Hepatocyte (in vitro differentiated cells): ENCODE measurements around the gene LYZL4. TPM values are rescaled to one million over a fixed set of nuclear protein-coding genes. Genes with fewer than 3 reads are reported as not detected.

Experiments
- DNase-seq: peaks from one replicate; pipeline ENCODE4 v3.0.0-alpha.2; 2016; ENCODE audit warnings: low spot score
- H2AFZ ChIP-seq: fragments of 200-600 bp; sonication (generic); 2 replicates; pipeline ENCODE4 v1.6.0; 2016; ENCODE audit warnings: antibody characterized with exemption, mild to moderate bottlenecking
- H3K27ac ChIP-seq: fragments of 200-600 bp; sonication (generic); 2 replicates; pipeline ENCODE4 v1.5.1; 2016; ENCODE audit warnings: mild to moderate bottlenecking
- H3K27me3 ChIP-seq: fragments of 200-600 bp; sonication (generic); 2 replicates; pipeline ENCODE4 v1.6.1; 2016
- H3K36me3 ChIP-seq: fragments of 200-600 bp; sonication (generic); replicated peaks from 2 replicates; pipeline ENCODE4 v1.5.1; 2016; ENCODE audit warnings: low read depth; ENCODE audit not compliant: insufficient read depth
- H3K4me1 ChIP-seq: fragments of 200-600 bp; sonication (generic); 2 replicates; pipeline ENCODE4 v1.5.1; 2016; ENCODE audit warnings: mild to moderate bottlenecking, moderate library complexity; ENCODE audit not compliant: insufficient read depth
- H3K4me2 ChIP-seq: fragments of 200-600 bp; sonication (generic); 2 replicates; pipeline ENCODE4 v1.6.0; 2016
- H3K4me3 ChIP-seq: fragments of 200-600 bp; sonication (generic); 2 replicates; pipeline ENCODE4 v1.5.1; 2016; ENCODE audit warnings: mild to moderate bottlenecking
- H3K79me2 ChIP-seq: fragments of 200-600 bp; sonication (generic); 2 replicates; pipeline ENCODE4 v1.6.0; 2017; ENCODE audit warnings: mild to moderate bottlenecking
- H3K9me2 ChIP-seq: fragments of 200-600 bp; sonication (generic); replicated peaks from 2 replicates; pipeline ENCODE4 v1.6.0; 2017; ENCODE audit warnings: mild to moderate bottlenecking; ENCODE audit not compliant: insufficient read depth
- H3K9me3 ChIP-seq: fragments of 200-600 bp; sonication (generic); 2 replicates; pipeline ENCODE4 v1.5.1; 2016; ENCODE audit warnings: low read depth, mild to moderate bottlenecking
- H4K20me1 ChIP-seq: fragments of 200-600 bp; sonication (generic); 2 replicates; pipeline ENCODE4 v1.6.0; 2016; ENCODE audit warnings: mild to moderate bottlenecking; ENCODE audit not compliant: insufficient read depth, poor library complexity, severe bottlenecking
- CTCF ChIP-seq: fragments of 200-600 bp; sonication (generic); IDR thresholded peaks from 2 replicates; pipeline ENCODE4 v1.5.1; 2016; ENCODE audit warnings: antibody characterized with exemption, mild to moderate bottlenecking; ENCODE audit not compliant: poor library complexity
- EZH2 ChIP-seq: fragments of 200-600 bp; sonication (generic); IDR thresholded peaks from 2 replicates; pipeline ENCODE4 v1.6.1; 2016; ENCODE audit warnings: antibody characterized with exemption, mild to moderate bottlenecking, borderline replicate concordance
- EZH2phosphoT487 ChIP-seq: fragments of 200-600 bp; sonication (generic); IDR thresholded peaks from one replicate; pipeline ENCODE4 v1.6.1; 2018; ENCODE audit warnings: antibody characterized with exemption, mild to moderate bottlenecking, low read depth, moderate library complexity; ENCODE audit not compliant: unreplicated experiment, severe bottlenecking
- WGBS: methylation state at CpG from one replicate; pipeline ENCODE4 v1.1.6; 2016; ENCODE audit warnings: low lambda C conversion rate; ENCODE audit errors: missing lambda C conversion rate; 5-methylcytosine and 5-hydroxymethylcytosine counted together
- polyA plus RNA-seq: library from polyadenylated mRNA; unstranded; fragments of >200 nt; fragmentation: Nextera tagmentation; extraction: Ambion mirVana; gene quantifications from 2 replicates; pipeline ENCODE4 v1.2.1, GENCODE V29; 2016
- total RNA-seq: library from RNA; depleted of rRNA; stranded (reverse); fragments of >200 nt; gene quantifications from 2 replicates; pipeline ENCODE4 v1.2.3, GENCODE V29; 2014

The LYZL4 gene
- total and polyA plus RNA-seq, 2 experiments from 2014 or later = not detected

DNA sequence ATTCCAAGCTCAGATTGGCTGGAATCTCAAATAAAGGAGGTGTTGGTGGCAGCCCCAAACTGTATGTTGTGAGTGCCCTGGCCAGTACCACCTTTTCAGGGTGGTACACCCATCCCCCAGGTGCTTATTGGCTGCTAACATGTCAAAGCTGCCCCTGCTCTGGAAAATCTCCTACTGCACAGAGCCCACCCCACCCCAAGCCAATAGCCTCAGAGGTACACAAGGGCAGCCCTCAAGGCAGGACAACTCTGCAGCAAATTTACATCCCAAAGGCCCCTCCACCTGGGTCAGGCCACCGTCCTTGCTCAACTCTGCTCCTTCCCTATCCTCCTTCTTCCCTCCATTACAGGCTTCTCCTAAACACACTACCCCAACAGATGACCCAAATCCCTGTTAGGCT lies 37.1 kb upstream of the LYZL4 start:
- DNase-seq = no peak
- Histone ChIP-seq H3K79me2 (no peaks in the 10 kb centered on the region), H3K36me3 (no peaks in the 10 kb centered on the region), H3K9me3 (no peaks in the 10 kb centered on the region), H3K9me2 (no peaks in the 10 kb centered on the region), H3K4me3 (no peak overlapping the region), H3K27me3 (peaks cover 2% of the 10 kb centered on the region), H3K27ac (no peak overlapping the region), H3K4me1 (no peaks in the 10 kb centered on the region), H4K20me1 (no peaks in the 10 kb centered on the region), H2AFZ (no peak overlapping the region), H3K4me2 (no peak overlapping the region)
- WGBS = 71% methylated on average over 1 of the region's 1 CpG
- no peak for TF ChIP-seq EZH2phosphoT487
- no peak for TF ChIP-seq EZH2
- no peak for TF ChIP-seq CTCF

GRCh38 chr3:42446111-42447050 lies 36.0 kb upstream of the LYZL4 start:
- Histone ChIP-seq H3K79me2 (no peaks in the 10 kb centered on the region), H3K4me2 (no peak overlapping the region), H3K9me2 (no peaks in the 10 kb centered on the region), H3K4me1 (no peaks in the 10 kb centered on the region), H2AFZ (no peak overlapping the region), H3K9me3 (no peaks in the 10 kb centered on the region), H3K4me3 (no peak overlapping the region), H4K20me1 (no peaks in the 10 kb centered on the region), H3K27ac (no peak overlapping the region), H3K36me3 (no peaks in the 10 kb centered on the region), H3K27me3 (peaks cover 13% of the 10 kb centered on the region)
- TF ChIP-seq EZH2phosphoT487 (no peak), CTCF (no peak), EZH2 (no peak)
- DNase-seq = no peak
- WGBS = 82% methylated on average over 4 of the region's 4 CpGs

GRCh38 chr3:42443819-42444436 lies 33.5 kb upstream of the LYZL4 start:
- no peaks in the 10 kb centered on the region for H3K79me2 ChIP-seq
- no peaks in the 10 kb centered on the region for H3K9me2 ChIP-seq
- H3K4me2 ChIP-seq = no peak overlapping the region
- no peaks in the 10 kb centered on the region for H4K20me1 ChIP-seq
- peaks cover 27% of the 10 kb centered on the region for H3K27me3 ChIP-seq
- H3K9me3 ChIP-seq = no peaks in the 10 kb centered on the region
- WGBS = 29% methylated on average over 9 of the region's 9 CpGs
- no peaks in the 10 kb centered on the region for H3K4me1 ChIP-seq
- peak; percentile 91 for DNase-seq
- H3K27ac ChIP-seq = no peak overlapping the region
- TF ChIP-seq CTCF (peak; percentile 97), EZH2phosphoT487 (no peak), EZH2 (no peak)
- no peak overlapping the region for H2AFZ ChIP-seq
- H3K36me3 ChIP-seq = no peaks in the 10 kb centered on the region
- H3K4me3 ChIP-seq = no peak overlapping the region
